Measurements from ENCODE around the gene MRPL19.
"Not testable (repeated sequence)": the region's sequence is repeated elsewhere in the genome, so short reads cannot be mapped to it uniquely, and the experiment has no call there.

Gene MRPL19

GRCh38 chr2:75666911-75667310, 20.3 kb downstream of the MRPL19 start:
- Histone ChIP-seq H3K9ac (ENCODE audit: low read depth, low read length) (no peak overlapping the region), H3K4me1 (ENCODE audit: insufficient read depth, low read length) (peaks cover 22% of the 10 kb centered on the region), H3K9me3 (ENCODE audit: control insufficient read depth, insufficient read depth, low read length) (no peaks in the 10 kb centered on the region), H3K36me3 (ENCODE audit: insufficient read depth, low read length) (peaks cover 4% of the 10 kb centered on the region; the same call in 1 of the 2 replicates)

- Histone ChIP-seq H3K9me3 (ENCODE audit: control insufficient read depth, insufficient read depth, low read length) (no peaks in the 10 kb centered on the region), H3K4me1 (ENCODE audit: insufficient read depth, low read length) (peaks cover 22% of the 10 kb centered on the region), H3K9ac (ENCODE audit: low read depth, low read length) (no peak overlapping the region), H3K36me3 (ENCODE audit: insufficient read depth, low read length) (peaks cover 8% of the 10 kb centered on the region)
Observed at GRCh38 chr2:75667884-75668283, 21.3 kb downstream of the MRPL19 start.

GRCh38 chr2:75675423-75675822, 28.8 kb downstream of the MRPL19 start:
- H3K9me3 ChIP-seq (ENCODE audit: control insufficient read depth, insufficient read depth, low read length); H3K4me1 ChIP-seq (ENCODE audit: insufficient read depth, low read length); H3K9ac ChIP-seq (ENCODE audit: low read depth, low read length); H3K36me3 ChIP-seq (ENCODE audit: insufficient read depth, low read length): not testable (repeated sequence)

GRCh38 chr2:75675908-75676307, 29.3 kb downstream of the MRPL19 start:
- H3K9ac ChIP-seq (ENCODE audit: low read depth, low read length): no peak overlapping the region
- peaks cover 8% of the 10 kb centered on the region for H3K36me3 ChIP-seq (ENCODE audit: insufficient read depth, low read length)
- no peaks in the 10 kb centered on the region for H3K9me3 ChIP-seq (ENCODE audit: control insufficient read depth, insufficient read depth, low read length)
- H3K4me1 ChIP-seq (ENCODE audit: insufficient read depth, low read length): no peaks in the 10 kb centered on the region

- H3K9ac ChIP-seq (ENCODE audit: low read depth, low read length): no peak overlapping the region
- peaks cover 8% of the 10 kb centered on the region for H3K36me3 ChIP-seq (ENCODE audit: insufficient read depth, low read length)
- no peaks in the 10 kb centered on the region for H3K9me3 ChIP-seq (ENCODE audit: control insufficient read depth, insufficient read depth, low read length)
- H3K4me1 ChIP-seq (ENCODE audit: insufficient read depth, low read length): no peaks in the 10 kb centered on the region
Observed at GRCh38 chr2:75676464-75676863, 29.9 kb downstream of the MRPL19 start.

- no peaks in the 10 kb centered on the region for H3K36me3 ChIP-seq (ENCODE audit: insufficient read depth, low read length)
- no peaks in the 10 kb centered on the region for H3K4me1 ChIP-seq (ENCODE audit: insufficient read depth, low read length)
- H3K9me3 ChIP-seq (ENCODE audit: control insufficient read depth, insufficient read depth, low read length): no peaks in the 10 kb centered on the region
- H3K9ac ChIP-seq (ENCODE audit: low read depth, low read length): no peak overlapping the region
Observed at GRCh38 chr2:75679556-75679955, 33.0 kb downstream of the MRPL19 start.

GRCh38 chr2:75680402-75680801, 33.8 kb downstream of the MRPL19 start:
- Histone ChIP-seq H3K4me1 (ENCODE audit: insufficient read depth, low read length) (no peaks in the 10 kb centered on the region), H3K36me3 (ENCODE audit: insufficient read depth, low read length) (no peaks in the 10 kb centered on the region), H3K9me3 (ENCODE audit: control insufficient read depth, insufficient read depth, low read length) (no peaks in the 10 kb centered on the region), H3K9ac (ENCODE audit: low read depth, low read length) (no peak overlapping the region)

- not testable (repeated sequence) for H3K36me3 ChIP-seq (ENCODE audit: insufficient read depth, low read length); H3K9me3 ChIP-seq (ENCODE audit: control insufficient read depth, insufficient read depth, low read length); H3K4me1 ChIP-seq (ENCODE audit: insufficient read depth, low read length)
Observed at GRCh38 chr2:75683430-75683829, 36.8 kb downstream of the MRPL19 start.

GRCh38 chr2:75688196-75688595, 41.6 kb downstream of the MRPL19 start:
- Histone ChIP-seq H3K9me3 (ENCODE audit: control insufficient read depth, insufficient read depth, low read length) (no peaks in the 10 kb centered on the region), H3K36me3 (ENCODE audit: insufficient read depth, low read length) (no peaks in the 10 kb centered on the region; the same call in none of the 2 replicates)

More at GRCh38 chr2:75683430-75683829, 36.8 kb downstream of the MRPL19 start:
- H3K9ac ChIP-seq (ENCODE audit: low read depth, low read length): not testable (repeated sequence)

GRCh38 chr2:75698918-75699317, 52.3 kb downstream of the MRPL19 start:
- Histone ChIP-seq H3K9ac (ENCODE audit: low read depth, low read length) (no peak overlapping the region), H3K36me3 (ENCODE audit: insufficient read depth, low read length) (peaks cover 9% of the 10 kb centered on the region; the same call in 1 of the 2 replicates), H3K4me1 (ENCODE audit: insufficient read depth, low read length) (no peaks in the 10 kb centered on the region), H3K9me3 (ENCODE audit: control insufficient read depth, insufficient read depth, low read length) (no peaks in the 10 kb centered on the region)

More at GRCh38 chr2:75688196-75688595, 41.6 kb downstream of the MRPL19 start:
- Histone ChIP-seq H3K4me1 (ENCODE audit: insufficient read depth, low read length) (no peaks in the 10 kb centered on the region), H3K9ac (ENCODE audit: low read depth, low read length) (no peak overlapping the region)

- H3K36me3 ChIP-seq (ENCODE audit: insufficient read depth, low read length): peaks cover 4% of the 10 kb centered on the region; the same call in 1 of the 2 replicates
- no peaks in the 10 kb centered on the region for H3K9me3 ChIP-seq (ENCODE audit: control insufficient read depth, insufficient read depth, low read length)
- H3K4me1 ChIP-seq (ENCODE audit: insufficient read depth, low read length): no peaks in the 10 kb centered on the region
- H3K9ac ChIP-seq (ENCODE audit: low read depth, low read length): no peak overlapping the region
Observed at GRCh38 chr2:75702593-75702992, 56.0 kb downstream of the MRPL19 start.

- Histone ChIP-seq H3K36me3 (ENCODE audit: insufficient read depth, low read length) (no peaks in the 10 kb centered on the region; the same call in 1 of the 2 replicates), H3K4me1 (ENCODE audit: insufficient read depth, low read length) (no peaks in the 10 kb centered on the region), H3K9me3 (ENCODE audit: control insufficient read depth, insufficient read depth, low read length) (no peaks in the 10 kb centered on the region), H3K9ac (ENCODE audit: low read depth, low read length) (no peak overlapping the region)
Observed at GRCh38 chr2:75703589-75704287, 57.2 kb downstream of the MRPL19 start.

GRCh38 chr2:75705921-75706320, 59.3 kb downstream of the MRPL19 start:
- Histone ChIP-seq H3K9me3 (ENCODE audit: control insufficient read depth, insufficient read depth, low read length) (no peaks in the 10 kb centered on the region), H3K4me1 (ENCODE audit: insufficient read depth, low read length) (no peaks in the 10 kb centered on the region), H3K36me3 (ENCODE audit: insufficient read depth, low read length) (no peaks in the 10 kb centered on the region; the same call in 1 of the 2 replicates), H3K9ac (ENCODE audit: low read depth, low read length) (no peak overlapping the region)

GRCh38 chr2:75707901-75708300, 61.3 kb downstream of the MRPL19 start:
- no peaks in the 10 kb centered on the region for H3K9me3 ChIP-seq (ENCODE audit: control insufficient read depth, insufficient read depth, low read length)
- no peaks in the 10 kb centered on the region for H3K36me3 ChIP-seq (ENCODE audit: insufficient read depth, low read length)
- no peaks in the 10 kb centered on the region for H3K4me1 ChIP-seq (ENCODE audit: insufficient read depth, low read length)
- H3K9ac ChIP-seq (ENCODE audit: low read depth, low read length): no peak overlapping the region

- Histone ChIP-seq H3K9me3 (ENCODE audit: control insufficient read depth, insufficient read depth, low read length) (no peaks in the 10 kb centered on the region), H3K9ac (ENCODE audit: low read depth, low read length) (peak overlapping the region; percentile 33), H3K36me3 (ENCODE audit: insufficient read depth, low read length) (no peaks in the 10 kb centered on the region), H3K4me1 (ENCODE audit: insufficient read depth, low read length) (no peaks in the 10 kb centered on the region)
Observed at GRCh38 chr2:75709297-75709696, 62.7 kb downstream of the MRPL19 start.

Data from ES-I3 (cell line).